HepG2 (cell line): ENCODE results near the gene CAPN9. TPM values are rescaled to one million over a fixed set of nuclear protein-coding genes. Genes with fewer than 3 reads are reported as not detected.
A peak's percentile ranks its signal among the peaks of the same experiment; 100 is the strongest.

ENCODE experiments used
- CREM ChIP-seq, 2 experiments: sonication (generic) in 1 of 2; formaldehyde crosslinking in 1 of 2; IDR thresholded peaks; 2 replicates each; pipeline versions ENCODE4 v1.4.0 to v1.6.1; 2016 to 2020; ENCODE audit warnings: antibody characterized with exemption in 1 of 2, mild to moderate bottlenecking in 1 of 2, missing genetic modification reagents in 1 of 2
- CSRNP2 ChIP-seq: sonication (generic); formaldehyde crosslinking; conservative IDR thresholded peaks from 2 replicates; pipeline ENCODE4 v1.8.0; 2022; ENCODE audit warnings: low read depth, missing genetic modification reagents
- DMTF1 ChIP-seq: sonication (generic); formaldehyde crosslinking; IDR thresholded peaks from 2 replicates; pipeline ENCODE4 v1.4.0; 2020; ENCODE audit warnings: mild to moderate bottlenecking, missing genetic modification reagents
- DR1 ChIP-seq: sonication (generic); formaldehyde crosslinking; IDR thresholded peaks from 2 replicates; pipeline ENCODE4 v1.8.0; 2021; ENCODE audit warnings: mild to moderate bottlenecking, missing genetic modification reagents, inconsistent platforms
- FOXA3 ChIP-seq: IDR thresholded peaks from 2 replicates; pipeline ENCODE4 v1.6.1; 2016; ENCODE audit warnings: missing genetic modification reagents, missing compliant biosample characterization
- FOXO1 ChIP-seq: sonication (generic); formaldehyde crosslinking; IDR thresholded peaks from 2 replicates; pipeline ENCODE4 v1.4.0; 2020; ENCODE audit warnings: missing genetic modification reagents
- GTF3A ChIP-seq: sonication (generic); formaldehyde crosslinking; conservative IDR thresholded peaks from 2 replicates; pipeline ENCODE4 v1.4.0; 2020; ENCODE audit warnings: mild to moderate bottlenecking, missing genetic modification reagents
- HHEX ChIP-seq: IDR thresholded peaks from 2 replicates; pipeline ENCODE4 v1.6.1; 2016; ENCODE audit warnings: control low read depth
- IKZF4 ChIP-seq: sonication (generic); formaldehyde crosslinking; IDR thresholded peaks from 2 replicates; pipeline ENCODE4 v1.5.1; 2020; ENCODE audit warnings: borderline replicate concordance, mild to moderate bottlenecking, low read depth, missing genetic modification reagents; ENCODE audit errors: not compliant biosample characterization
- JUNB ChIP-seq: sonication (generic); formaldehyde crosslinking; IDR thresholded peaks from 2 replicates; pipeline ENCODE4 v1.8.0; 2022; ENCODE audit warnings: missing genetic modification reagents, mild to moderate bottlenecking, borderline replicate concordance
- KDM6A ChIP-seq: IDR thresholded peaks from 2 replicates; pipeline ENCODE4 v1.6.1; 2016; ENCODE audit warnings: low read depth
- KLF6 ChIP-seq: IDR thresholded peaks from 2 replicates; pipeline ENCODE4 v1.8.0; 2016; ENCODE audit warnings: missing biosample characterization, missing genetic modification reagents
- NFATC3 ChIP-seq: sonication (generic); formaldehyde crosslinking; IDR thresholded peaks from 2 replicates; pipeline ENCODE4 v1.5.1; 2020; ENCODE audit warnings: mild to moderate bottlenecking, missing genetic modification reagents
- REPIN1 ChIP-seq: sonication (generic); formaldehyde crosslinking; IDR thresholded peaks from 2 replicates; pipeline ENCODE4 v1.8.0; 2022; ENCODE audit warnings: missing genetic modification reagents, low read depth, mild to moderate bottlenecking, borderline replicate concordance
- RFX1 ChIP-seq: fragments of 450-650 bp; IDR thresholded peaks from 2 replicates; pipeline ENCODE4 v1.6.1; 2017
- SSRP1 ChIP-seq: IDR thresholded peaks from 2 replicates; pipeline ENCODE4 v1.6.1; 2016; ENCODE audit warnings: control low read depth
- TBX3 ChIP-seq: fragments of 450-650 bp; IDR thresholded peaks from 2 replicates; pipeline ENCODE4 v1.6.1; 2017; ENCODE audit warnings: antibody characterized with exemption, mild to moderate bottlenecking, inconsistent platforms, borderline replicate concordance
- TEAD2 ChIP-seq: sonication (generic); formaldehyde crosslinking; IDR thresholded peaks from 2 replicates; pipeline ENCODE4 v1.9.0; 2021; ENCODE audit warnings: missing genetic modification reagents
- ZNF138 ChIP-seq: sonication (generic); formaldehyde crosslinking; IDR thresholded peaks from 2 replicates; pipeline ENCODE4 v1.5.0; 2020; ENCODE audit warnings: mild to moderate bottlenecking, low read depth, missing genetic modification reagents
- ZNF263 ChIP-seq: sonication (generic); formaldehyde crosslinking; IDR thresholded peaks from 2 replicates; pipeline ENCODE4 v1.4.0; 2020; ENCODE audit warnings: missing genetic modification reagents
- ZNF282 ChIP-seq: fragments of 450-650 bp; IDR thresholded peaks from 2 replicates; pipeline ENCODE4 v1.6.1; 2018; ENCODE audit not compliant: partially characterized antibody
- ZNF550 ChIP-seq: sonication (generic); formaldehyde crosslinking; IDR thresholded peaks from 2 replicates; pipeline ENCODE4 v1.4.0; 2020; ENCODE audit warnings: mild to moderate bottlenecking, missing genetic modification reagents, borderline replicate concordance
- ZNF570 ChIP-seq: sonication (generic); formaldehyde crosslinking; IDR thresholded peaks from 2 replicates; pipeline ENCODE4 v1.4.0; 2020; ENCODE audit warnings: mild to moderate bottlenecking, missing genetic modification reagents, borderline replicate concordance
- ZNF644 ChIP-seq: IDR thresholded peaks from 2 replicates; pipeline ENCODE4 v1.6.1; 2016; ENCODE audit warnings: low read depth
- polyA plus RNA-seq, 8 experiments: library from polyadenylated mRNA; depleted of rRNA in 3 of 8; stranded (reverse) in 7 of 8; unstranded in 1 of 8; fragments of >200 nt; fragmentation: Illumina TruSeq in 4 of 8; extraction: Trizol in 4 of 8; gene quantifications; 2 replicates each; pipeline versions ENCODE4 v1.2.1 to v1.2.3, GENCODE V29; 2011 to 2016; ENCODE audit warnings: low read depth in 4 of 8, missing spikeins in 1 of 8, mixed read lengths in 1 of 8; ENCODE audit not compliant: insufficient read depth in 1 of 8
- total RNA-seq, 5 experiments: library from RNA; depleted of rRNA; stranded (reverse); fragments of >200 nt; fragmentation: Illumina TruSeq; extraction: Trizol; gene quantifications; 2 replicates each; pipeline ENCODE4 v1.2.3, GENCODE V29; 2016; ENCODE audit warnings: low read depth in 1 of 5
- TF ChIP-seq, protein P1 (sequence below): sonication (generic); formaldehyde crosslinking; IDR thresholded peaks from 2 replicates; pipeline ENCODE4 v1.8.0; 2023; ENCODE audit warnings: mild to moderate bottlenecking, missing genetic modification reagents
- TF ChIP-seq, protein P2 (sequence below): sonication (generic); formaldehyde crosslinking; conservative IDR thresholded peaks from 2 replicates; pipeline ENCODE4 v1.8.1; 2023; ENCODE audit warnings: missing genetic modification reagents

CAPN9 gene
- total and polyA plus RNA-seq, 2 of the 13 experiments (the other 11 are each of a cell fraction or from before 2014, with no cell fraction given) = 0.04 to 0.31 TPM

DNA sequence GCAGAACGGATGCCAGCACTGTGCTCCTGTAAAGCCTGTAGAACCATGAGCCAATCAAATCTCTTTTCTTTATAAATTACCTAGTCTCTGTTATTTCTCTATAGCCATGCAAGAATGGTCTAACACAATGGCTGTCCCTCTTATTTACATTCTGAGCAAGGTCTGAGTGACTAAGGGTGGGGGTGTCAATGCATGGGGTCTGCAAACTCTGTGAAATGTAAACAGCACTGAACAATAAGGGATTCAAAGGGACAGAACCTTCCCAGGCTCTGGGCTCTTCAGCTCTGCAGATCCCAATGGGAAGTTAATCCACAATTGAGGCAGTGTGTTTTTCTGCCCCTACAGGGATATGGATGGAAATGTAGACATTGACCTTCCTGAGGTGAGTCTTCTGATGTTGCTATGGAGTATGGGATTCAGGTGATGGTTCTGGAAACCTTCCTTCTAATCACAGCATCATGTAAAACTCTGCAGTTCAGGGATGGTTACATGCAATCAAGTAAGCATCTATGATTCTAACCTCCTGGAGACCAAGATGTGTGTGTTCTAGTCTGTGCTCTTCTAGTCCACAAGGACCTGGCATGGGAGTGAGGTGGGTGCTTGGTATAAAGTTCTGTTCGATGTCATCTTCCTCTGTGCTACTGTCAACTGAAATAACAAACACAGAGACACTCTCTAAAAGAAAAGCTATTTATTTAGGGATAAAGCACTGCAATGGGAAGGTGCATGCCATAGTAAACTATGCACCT is 38.6 kb downstream of the CAPN9 start (continued):
- TF ChIP-seq DMTF1 (CRISPR knock-in tag) (no peak), CSRNP2 (CRISPR knock-in tag) (no peak), FOXA3 (peak; percentile 90), ZNF550 (CRISPR knock-in tag) (no peak), JUNB (no peak), REPIN1 (CRISPR knock-in tag) (no peak), SSRP1 (CRISPR knock-in tag) (0 out of 2 replicates have a peak, but pooled peaks have one; percentile 26), RFX1 (no peak), GTF3A (CRISPR knock-in tag) (no peak), ZNF263 (CRISPR knock-in tag) (no peak), DR1 (CRISPR knock-in tag) (no peak), ZNF570 (CRISPR knock-in tag) (no peak), FOXO1 (CRISPR knock-in tag) (peak; percentile 62), HHEX (CRISPR knock-in tag) (no peak), NFATC3 (CRISPR knock-in tag) (no peak), KLF6 (no peak), ZNF282 (no peak), KDM6A (CRISPR knock-in tag) (no peak), IKZF4 (no peak), ZNF138 (CRISPR knock-in tag) (no peak), TBX3 (0 out of 2 replicates have a peak, but pooled peaks have one; percentile 21), ZNF644 (CRISPR knock-in tag) (0 out of 2 replicates have a peak, but pooled peaks have one; percentile 21), CREM (IDR thresholded peaks at IDR 0.05) (no peak), CREM (CRISPR knock-in tag; IDR thresholded peaks at IDR 0.05) (no peak), TEAD2 (CRISPR knock-in tag) (no peak)
- TF ChIP-seq, protein P1, sequence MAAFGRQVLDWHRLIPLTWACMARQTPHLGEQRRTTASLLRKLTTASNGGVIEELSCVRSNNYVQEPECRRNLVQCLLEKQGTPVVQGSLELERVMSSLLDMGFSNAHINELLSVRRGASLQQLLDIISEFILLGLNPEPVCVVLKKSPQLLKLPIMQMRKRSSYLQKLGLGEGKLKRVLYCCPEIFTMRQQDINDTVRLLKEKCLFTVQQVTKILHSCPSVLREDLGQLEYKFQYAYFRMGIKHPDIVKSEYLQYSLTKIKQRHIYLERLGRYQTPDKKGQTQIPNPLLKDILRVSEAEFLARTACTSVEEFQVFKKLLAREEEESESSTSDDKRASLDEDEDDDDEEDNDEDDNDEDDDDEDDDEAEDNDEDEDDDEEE (CRISPR knock-in tag) = no peak
- TF ChIP-seq, protein P2, sequence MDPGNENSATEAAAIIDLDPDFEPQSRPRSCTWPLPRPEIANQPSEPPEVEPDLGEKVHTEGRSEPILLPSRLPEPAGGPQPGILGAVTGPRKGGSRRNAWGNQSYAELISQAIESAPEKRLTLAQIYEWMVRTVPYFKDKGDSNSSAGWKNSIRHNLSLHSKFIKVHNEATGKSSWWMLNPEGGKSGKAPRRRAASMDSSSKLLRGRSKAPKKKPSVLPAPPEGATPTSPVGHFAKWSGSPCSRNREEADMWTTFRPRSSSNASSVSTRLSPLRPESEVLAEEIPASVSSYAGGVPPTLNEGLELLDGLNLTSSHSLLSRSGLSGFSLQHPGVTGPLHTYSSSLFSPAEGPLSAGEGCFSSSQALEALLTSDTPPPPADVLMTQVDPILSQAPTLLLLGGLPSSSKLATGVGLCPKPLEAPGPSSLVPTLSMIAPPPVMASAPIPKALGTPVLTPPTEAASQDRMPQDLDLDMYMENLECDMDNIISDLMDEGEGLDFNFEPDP (CRISPR knock-in tag) = no peak
